Hepatocyte (in vitro differentiated cells): ENCODE results near the gene LFNG.

Experiments
- CTCF ChIP-seq: fragments of 200-600 bp; sonication (generic); IDR thresholded peaks from 2 replicates; pipeline ENCODE4 v1.5.1; 2016; ENCODE audit warnings: antibody characterized with exemption, mild to moderate bottlenecking; ENCODE audit not compliant: poor library complexity
- EZH2 ChIP-seq: fragments of 200-600 bp; sonication (generic); IDR thresholded peaks from 2 replicates; pipeline ENCODE4 v1.6.1; 2016; ENCODE audit warnings: antibody characterized with exemption, mild to moderate bottlenecking, borderline replicate concordance
- EZH2phosphoT487 ChIP-seq: fragments of 200-600 bp; sonication (generic); IDR thresholded peaks from one replicate; pipeline ENCODE4 v1.6.1; 2018; ENCODE audit warnings: antibody characterized with exemption, mild to moderate bottlenecking, low read depth, moderate library complexity; ENCODE audit not compliant: unreplicated experiment, severe bottlenecking

GRCh38 chr7:2494191-2495130, 25.1 kb upstream of the LFNG start:
- TF ChIP-seq CTCF (no peak), EZH2phosphoT487 (no peak), EZH2 (no peak)
